Measurements from ENCODE around the gene SFSWAP.

SFSWAP gene

DNA sequence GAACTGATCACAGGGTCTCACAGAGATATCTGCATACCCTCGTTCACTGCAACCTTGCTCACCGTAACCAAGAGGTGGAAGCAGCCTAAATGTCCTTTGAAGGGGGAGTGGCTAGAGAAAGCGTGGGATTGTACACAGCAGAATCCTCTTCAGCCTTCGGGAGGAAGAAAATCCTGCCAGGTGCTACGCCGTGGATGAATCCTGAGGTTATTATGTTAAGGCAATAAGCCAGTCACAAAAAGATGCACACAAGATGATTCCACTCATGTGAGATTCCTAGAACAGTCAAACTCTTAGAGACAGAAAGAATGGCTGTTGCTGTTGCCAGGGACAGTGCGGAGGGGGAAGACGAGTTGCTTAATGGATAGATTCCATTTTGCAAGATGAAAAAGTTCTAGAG lies 39.6 kb upstream of the SFSWAP start:
- TF ChIP-seq, protein P1, sequence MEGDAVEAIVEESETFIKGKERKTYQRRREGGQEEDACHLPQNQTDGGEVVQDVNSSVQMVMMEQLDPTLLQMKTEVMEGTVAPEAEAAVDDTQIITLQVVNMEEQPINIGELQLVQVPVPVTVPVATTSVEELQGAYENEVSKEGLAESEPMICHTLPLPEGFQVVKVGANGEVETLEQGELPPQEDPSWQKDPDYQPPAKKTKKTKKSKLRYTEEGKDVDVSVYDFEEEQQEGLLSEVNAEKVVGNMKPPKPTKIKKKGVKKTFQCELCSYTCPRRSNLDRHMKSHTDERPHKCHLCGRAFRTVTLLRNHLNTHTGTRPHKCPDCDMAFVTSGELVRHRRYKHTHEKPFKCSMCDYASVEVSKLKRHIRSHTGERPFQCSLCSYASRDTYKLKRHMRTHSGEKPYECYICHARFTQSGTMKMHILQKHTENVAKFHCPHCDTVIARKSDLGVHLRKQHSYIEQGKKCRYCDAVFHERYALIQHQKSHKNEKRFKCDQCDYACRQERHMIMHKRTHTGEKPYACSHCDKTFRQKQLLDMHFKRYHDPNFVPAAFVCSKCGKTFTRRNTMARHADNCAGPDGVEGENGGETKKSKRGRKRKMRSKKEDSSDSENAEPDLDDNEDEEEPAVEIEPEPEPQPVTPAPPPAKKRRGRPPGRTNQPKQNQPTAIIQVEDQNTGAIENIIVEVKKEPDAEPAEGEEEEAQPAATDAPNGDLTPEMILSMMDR (IDR thresholded peaks at IDR 0.05): no peak
- no peak overlapping the region for H3K9ac ChIP-seq
- H3K27me3 ChIP-seq (ENCODE audit: control insufficient read depth, insufficient read depth, low read length): no peaks in the 10 kb centered on the region
- no peaks in the 10 kb centered on the region for H3K36me3 ChIP-seq (ENCODE audit: control insufficient read depth, insufficient read depth, low read length)
- H3K27ac ChIP-seq: no peak overlapping the region
- no peaks in the 10 kb centered on the region for H3K4me1 ChIP-seq
- no peaks in the 10 kb centered on the region for H3K9me3 ChIP-seq (ENCODE audit: control insufficient read depth, low read length)
- H3K4me2 ChIP-seq (ENCODE audit: low read length): no peak overlapping the region
- H3K4me3 ChIP-seq (ENCODE audit: low read depth, low read length): no peak overlapping the region
- H2AFZ ChIP-seq: no peak overlapping the region
- H3K79me2 ChIP-seq: no peaks in the 10 kb centered on the region

DNA sequence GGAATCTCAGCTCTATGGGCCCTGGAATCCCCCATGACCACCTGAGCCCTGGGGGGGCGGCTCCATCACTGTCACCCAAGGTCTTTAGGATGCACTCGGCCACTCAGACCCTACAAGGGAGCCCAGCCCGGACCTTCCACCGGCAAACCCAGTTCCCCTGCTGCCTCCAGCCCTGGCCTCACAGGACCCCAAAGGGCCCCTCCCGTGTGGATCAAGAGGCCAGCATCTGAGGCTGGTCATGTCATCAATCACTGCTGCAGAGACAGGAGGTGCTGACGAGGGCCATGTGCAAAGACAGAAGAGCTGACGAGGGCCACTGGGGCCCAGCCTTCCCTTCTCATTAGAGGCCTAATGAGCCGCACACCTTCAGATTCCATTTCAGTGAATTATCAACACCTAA lies 39.0 kb upstream of the SFSWAP start:
- Histone ChIP-seq H3K79me2 (no peaks in the 10 kb centered on the region), H3K4me3 (ENCODE audit: low read depth, low read length) (no peak overlapping the region), H3K36me3 (ENCODE audit: control insufficient read depth, insufficient read depth, low read length) (no peaks in the 10 kb centered on the region), H3K27me3 (ENCODE audit: control insufficient read depth, insufficient read depth, low read length) (no peaks in the 10 kb centered on the region), H3K4me1 (no peaks in the 10 kb centered on the region), H3K27ac (no peak overlapping the region), H3K4me2 (ENCODE audit: low read length) (no peak overlapping the region), H2AFZ (no peak overlapping the region), H3K9me3 (ENCODE audit: control insufficient read depth, low read length) (no peaks in the 10 kb centered on the region), H3K9ac (no peak overlapping the region)
- TF ChIP-seq, protein P1 (IDR thresholded peaks at IDR 0.05): no peak

DNA sequence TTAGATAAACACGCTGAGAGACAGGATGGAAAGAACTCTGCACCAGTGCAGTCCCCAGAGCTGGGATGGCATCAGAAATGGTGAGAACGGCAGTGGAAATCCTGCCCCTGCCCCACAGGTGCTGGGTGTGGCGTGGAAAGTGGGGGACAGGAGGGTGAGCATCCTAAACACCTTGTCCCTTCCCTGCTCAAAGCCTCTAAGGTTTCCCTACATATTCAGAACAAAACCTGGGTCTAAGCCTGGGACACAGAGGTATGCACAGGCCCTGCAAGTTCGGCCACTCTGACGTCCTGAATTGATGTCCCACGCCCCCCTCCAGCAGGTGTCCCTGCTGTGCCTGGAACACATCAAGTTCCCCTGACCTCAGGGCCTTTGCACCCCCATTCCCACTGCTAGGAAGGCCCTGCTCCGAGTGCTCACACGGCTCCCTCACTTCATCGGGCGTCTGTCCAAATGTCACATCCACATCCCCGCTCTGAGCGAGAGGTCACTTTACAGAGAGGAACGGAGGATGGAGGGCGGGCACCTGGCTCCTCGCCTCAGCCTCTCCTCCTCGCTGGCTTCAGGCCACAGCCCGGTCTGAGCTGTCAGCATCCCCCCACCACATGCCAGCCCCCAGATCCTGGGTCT lies 38.5 kb upstream of the SFSWAP start:
- Histone ChIP-seq H3K79me2 (no peaks in the 10 kb centered on the region), H3K9me3 (ENCODE audit: control insufficient read depth, low read length) (no peaks in the 10 kb centered on the region), H3K36me3 (ENCODE audit: control insufficient read depth, insufficient read depth, low read length) (no peaks in the 10 kb centered on the region), H3K4me2 (ENCODE audit: low read length) (no peak overlapping the region), H3K4me1 (no peaks in the 10 kb centered on the region), H3K27ac (no peak overlapping the region), H3K4me3 (ENCODE audit: low read depth, low read length) (no peak overlapping the region), H3K27me3 (ENCODE audit: control insufficient read depth, insufficient read depth, low read length) (no peaks in the 10 kb centered on the region), H2AFZ (no peak overlapping the region), H3K9ac (no peak overlapping the region)
- TF ChIP-seq, protein P1 (IDR thresholded peaks at IDR 0.05): no peak

DNA sequence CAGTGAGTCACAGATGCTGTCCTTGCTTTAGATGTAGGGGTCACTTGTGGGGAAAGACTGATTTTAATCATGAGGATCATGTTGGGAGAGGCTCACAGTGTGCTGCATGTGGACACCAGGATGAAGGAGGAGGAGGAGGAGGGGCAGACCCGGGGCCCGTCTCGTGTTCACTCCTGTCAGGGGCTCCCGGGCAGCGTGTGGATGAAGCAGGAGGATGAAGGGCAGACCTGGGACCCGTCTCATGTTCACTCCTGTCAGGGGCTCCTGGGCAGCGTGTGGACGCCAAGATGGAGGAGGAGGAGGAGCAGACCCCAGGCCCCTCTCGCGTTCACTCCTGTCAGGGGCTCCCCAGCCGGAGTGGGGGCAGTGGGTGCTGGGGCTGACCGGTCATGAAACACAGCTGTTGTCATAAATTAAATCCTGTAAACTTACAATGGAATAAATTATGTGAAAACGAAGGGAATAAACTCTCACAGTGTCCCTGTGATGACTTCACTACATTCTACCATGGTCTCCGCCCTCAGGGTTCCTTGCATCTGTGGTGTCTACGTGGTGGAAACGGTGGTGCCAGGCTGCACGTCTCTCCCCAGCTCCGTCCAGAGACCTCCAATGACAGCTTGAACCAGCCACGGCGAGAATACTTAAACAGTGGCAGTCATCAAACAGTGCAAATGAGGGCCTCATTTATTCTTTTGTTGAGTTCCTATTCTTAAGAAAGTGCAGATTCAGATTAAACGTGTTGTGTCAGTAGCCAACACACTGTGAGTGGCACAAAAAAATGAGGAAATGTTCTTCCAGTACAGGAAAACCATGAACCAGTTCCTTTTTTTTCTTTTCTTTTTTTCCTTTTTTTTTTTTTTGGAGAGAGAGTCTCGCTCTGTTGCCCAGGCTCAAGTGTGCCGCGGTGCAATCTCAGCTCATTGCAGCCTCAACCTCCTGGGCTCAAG lies 37.7 kb upstream of the SFSWAP start:
- Histone ChIP-seq H3K27me3 (ENCODE audit: control insufficient read depth, insufficient read depth, low read length) (no peaks in the 10 kb centered on the region), H3K4me1 (no peaks in the 10 kb centered on the region), H3K4me2 (ENCODE audit: low read length) (no peak overlapping the region), H3K4me3 (ENCODE audit: low read depth, low read length) (no peak overlapping the region), H3K36me3 (ENCODE audit: control insufficient read depth, insufficient read depth, low read length) (no peaks in the 10 kb centered on the region), H3K27ac (no peak overlapping the region), H3K9me3 (ENCODE audit: control insufficient read depth, low read length) (no peaks in the 10 kb centered on the region), H3K9ac (no peak overlapping the region), H2AFZ (no peak overlapping the region), H3K79me2 (no peaks in the 10 kb centered on the region)
- TF ChIP-seq, protein P1 (IDR thresholded peaks at IDR 0.05): no peak
